HEK293 (cell line): ENCODE data around the gene PRDM7.

ENCODE experiments used
- BCL11B ChIP-seq: fragments of 450-650 bp; formaldehyde crosslinking; IDR thresholded peaks from 2 replicates; pipeline ENCODE4 v1.5.1; 2016; ENCODE audit warnings: low read depth, missing biosample characterization, missing genetic modification characterization
- GLIS1 ChIP-seq: fragments of 450-650 bp; formaldehyde crosslinking; IDR thresholded peaks from 2 replicates; pipeline ENCODE4 v1.5.1; 2016; ENCODE audit warnings: missing biosample characterization, missing genetic modification characterization
- PRDM1 ChIP-seq: fragments of 450-650 bp; formaldehyde crosslinking; IDR thresholded peaks from 2 replicates; pipeline ENCODE4; 2016; ENCODE audit warnings: missing biosample characterization, missing genetic modification characterization
- ZFP37 ChIP-seq: fragments of 450-650 bp; formaldehyde crosslinking; IDR thresholded peaks from 2 replicates; pipeline ENCODE4 v1.5.1; 2016; ENCODE audit warnings: missing biosample characterization, missing genetic modification characterization
- ZNF274 ChIP-seq, 2 experiments: fragments of 200-500 bp in 1 of 2; fragments of 450-650 bp in 1 of 2; sonication (Bioruptor generic) in 1 of 2; formaldehyde crosslinking in 1 of 2; IDR thresholded peaks; 2 replicates each; pipeline versions ENCODE4 v1.5.1 to v1.6.1; 2014 to 2016; ENCODE audit warnings: borderline replicate concordance in 1 of 2, inconsistent platforms in 1 of 2, low read length in 1 of 2, missing biosample characterization in 1 of 2, missing genetic modification characterization in 1 of 2
- ZNF280C ChIP-seq: fragments of 450-650 bp; formaldehyde crosslinking; IDR thresholded peaks from 2 replicates; pipeline ENCODE4 v1.5.1; 2016; ENCODE audit warnings: missing biosample characterization, missing genetic modification characterization
- ZNF501 ChIP-seq: fragments of 450-650 bp; formaldehyde crosslinking; IDR thresholded peaks from 2 replicates; pipeline ENCODE4 v1.5.1; 2016; ENCODE audit warnings: missing biosample characterization, missing genetic modification characterization
- ZNF521 ChIP-seq: fragments of 450-650 bp; formaldehyde crosslinking; IDR thresholded peaks from 2 replicates; pipeline ENCODE4 v1.5.1; 2017; ENCODE audit warnings: missing biosample characterization, mild to moderate bottlenecking, missing genetic modification characterization
- ZNF530 ChIP-seq: fragments of 450-650 bp; formaldehyde crosslinking; IDR thresholded peaks from 2 replicates; pipeline ENCODE4 v1.5.1; 2016; ENCODE audit warnings: low read depth, missing biosample characterization, missing genetic modification characterization
- ZNF664 ChIP-seq: fragments of 450-650 bp; formaldehyde crosslinking; IDR thresholded peaks from 2 replicates; pipeline ENCODE4 v1.5.1; 2016; ENCODE audit warnings: missing biosample characterization, missing genetic modification characterization
- ZNF707 ChIP-seq: fragments of 450-650 bp; formaldehyde crosslinking; IDR thresholded peaks from 2 replicates; pipeline ENCODE4 v1.5.1; 2016; ENCODE audit warnings: missing biosample characterization, missing genetic modification characterization
- TF ChIP-seq, protein P1 (sequence below): fragments of 450-650 bp; formaldehyde crosslinking; IDR thresholded peaks from 2 replicates; pipeline ENCODE4 v1.5.1; 2016; ENCODE audit warnings: missing biosample characterization, missing genetic modification characterization

DNA sequence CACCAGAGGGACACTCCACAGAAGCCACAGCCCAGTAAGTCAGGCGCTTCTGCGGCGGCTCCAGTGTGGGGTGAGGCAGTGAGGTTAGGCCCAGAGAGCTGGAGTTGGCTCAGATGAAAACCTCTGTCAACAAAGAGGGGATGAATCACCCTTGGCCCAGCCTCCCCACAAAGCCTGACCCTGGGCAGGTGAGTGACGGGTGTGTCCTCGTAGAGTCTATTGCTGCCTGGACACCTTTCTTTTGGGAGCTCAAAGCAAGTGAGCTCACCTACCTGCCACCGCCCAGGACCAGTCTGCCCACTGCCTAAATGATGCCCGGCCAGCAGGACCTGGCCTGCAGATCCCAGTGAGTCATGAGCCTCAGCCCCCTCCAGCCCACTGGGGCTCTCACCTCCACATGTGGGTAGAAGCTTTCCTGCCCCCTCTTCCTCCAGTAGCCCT is 33.0 kb downstream of the PRDM7 start:
- TF ChIP-seq, protein P1, sequence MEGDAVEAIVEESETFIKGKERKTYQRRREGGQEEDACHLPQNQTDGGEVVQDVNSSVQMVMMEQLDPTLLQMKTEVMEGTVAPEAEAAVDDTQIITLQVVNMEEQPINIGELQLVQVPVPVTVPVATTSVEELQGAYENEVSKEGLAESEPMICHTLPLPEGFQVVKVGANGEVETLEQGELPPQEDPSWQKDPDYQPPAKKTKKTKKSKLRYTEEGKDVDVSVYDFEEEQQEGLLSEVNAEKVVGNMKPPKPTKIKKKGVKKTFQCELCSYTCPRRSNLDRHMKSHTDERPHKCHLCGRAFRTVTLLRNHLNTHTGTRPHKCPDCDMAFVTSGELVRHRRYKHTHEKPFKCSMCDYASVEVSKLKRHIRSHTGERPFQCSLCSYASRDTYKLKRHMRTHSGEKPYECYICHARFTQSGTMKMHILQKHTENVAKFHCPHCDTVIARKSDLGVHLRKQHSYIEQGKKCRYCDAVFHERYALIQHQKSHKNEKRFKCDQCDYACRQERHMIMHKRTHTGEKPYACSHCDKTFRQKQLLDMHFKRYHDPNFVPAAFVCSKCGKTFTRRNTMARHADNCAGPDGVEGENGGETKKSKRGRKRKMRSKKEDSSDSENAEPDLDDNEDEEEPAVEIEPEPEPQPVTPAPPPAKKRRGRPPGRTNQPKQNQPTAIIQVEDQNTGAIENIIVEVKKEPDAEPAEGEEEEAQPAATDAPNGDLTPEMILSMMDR (tag by site-specific recombination), result no peak
- no peak for TF ChIP-seq ZNF280C (tag by site-specific recombination)
- TF ChIP-seq ZNF521 (tag by site-specific recombination), result no peak
- TF ChIP-seq ZFP37 (tag by site-specific recombination), result no peak
- TF ChIP-seq GLIS1, result no peak
- TF ChIP-seq ZNF664 (tag by site-specific recombination), result no peak
- TF ChIP-seq ZNF530 (tag by site-specific recombination), result no peak
- no peak for TF ChIP-seq ZNF501 (tag by site-specific recombination)
- TF ChIP-seq ZNF707 (tag by site-specific recombination), result no peak
- TF ChIP-seq BCL11B, result no peak
- no peak for TF ChIP-seq PRDM1 (tag by site-specific recombination)
- no peak for TF ChIP-seq ZNF274 (IDR thresholded peaks at IDR 0.05; ENCODE audit: low read length)
- TF ChIP-seq ZNF274 (tag by site-specific recombination; IDR thresholded peaks at IDR 0.05; ENCODE audit: borderline replicate concordance), result no peak
